ENCODE results near the gene PLPPR2. TPM values are rescaled to one million over a fixed set of nuclear protein-coding genes. Genes with fewer than 3 reads are reported as not detected.

PLPPR2 gene
- polyA plus RNA-seq, 2 of the 4 experiments (the other 2 are of a cell fraction): 5.6 to 9.7 TPM

GRCh38 chr19:11375143-11375948, 20.1 kb downstream of the PLPPR2 start:
- ATAC-seq: no peak
- Histone ChIP-seq H3K4me2 (peak overlapping the region; percentile 84), H3K4me1 (peaks cover 49% of the 10 kb centered on the region), H3K4me3 (peak overlapping the region; percentile 47), H3K9me3 (no peaks in the 10 kb centered on the region), H3K27ac (peak overlapping the region; percentile 69 to 92)
- ChIA-PET POLR2A (interaction anchor here (0.6 to 2.3 kb wide), 17 partner anchors 8 to 211 kb away, joined by 3 to 32 read pairs (median 8); partner anchors contain the start of genes CCDC159, ECSIT, EPOR and ODAD3), CTCF (interaction anchor here (1.0 to 4.9 kb wide), 7 partner anchors 9 to 107 kb away, joined by 4 to 28 read pairs (median 4); partner anchors contain the start of genes EPOR, PRKCSH and TSPAN16)
- no peak for FAIRE-seq
- TF ChIP-seq SREBF2 (IDR thresholded peaks at IDR 0.05): no peak
- TF ChIP-seq RAD21 (conservative IDR thresholded peaks at IDR 0.05 in 1 of 2, IDR thresholded peaks at IDR 0.05 in 1 of 2): no peak
- TF ChIP-seq KDM5A (IDR thresholded peaks at IDR 0.05): no peak
- TF ChIP-seq JUNB (IDR thresholded peaks at IDR 0.05): no peak
- TF ChIP-seq NR3C1 (IDR thresholded peaks at IDR 0.05): no peak
- no peak for TF ChIP-seq NFE2L2 (conservative IDR thresholded peaks at IDR 0.05; ENCODE audit: low read length)
- TF ChIP-seq RCOR1 (IDR thresholded peaks at IDR 0.05; ENCODE audit: low read depth, low read length): no peak
- 28% methylated on average over 20 of the region's 27 CpGs for WGBS (ENCODE audit: missing lambda C conversion rate)
- DNase-seq (ENCODE audit: low read depth in 1 of 2, low spot score in 1 of 2): no peak

GRCh38 chr19:11377237-11377636, 22.0 kb downstream of the PLPPR2 start:
- POLR2A ChIA-PET: interaction anchor here (0.5 kb wide), 1 partner anchor 83 kb away, joined by 3 read pairs; no protein-coding TSS in a partner anchor
- H3K4me3 ChIP-seq: no peak overlapping the region
- H3K4me2 ChIP-seq: peak overlapping the region; percentile 58
- FAIRE-seq (no peak), ATAC-seq (no peak), DNase-seq (ENCODE audit: low read depth in 1 of 2, low spot score in 1 of 2) (peak; percentile 46 to 52)
- CTCF ChIA-PET: interaction anchor here (0.9 to 4.9 kb wide), 7 partner anchors 9 to 105 kb away, joined by 3 to 28 read pairs (median 4); partner anchors contain the start of genes CCDC159, TMEM205 and TSPAN16
- H3K4me1 ChIP-seq: peaks cover 52% of the 10 kb centered on the region
- peak overlapping the region; percentile 61 to 85; a peak in 5 of 6 replicates for H3K27ac ChIP-seq
- TF ChIP-seq USF2 (IDR thresholded peaks at IDR 0.05): peak; percentile 89
- no peak for TF ChIP-seq HEYL (CRISPR knock-in tag; IDR thresholded peaks at IDR 0.05)
- no peaks in the 10 kb centered on the region for H3K9me3 ChIP-seq

GRCh38 chr19:11377756-11378155, 22.5 kb downstream of the PLPPR2 start:
- TF ChIP-seq HDAC2 (IDR thresholded peaks at IDR 0.05) (no peak), NR3C1 (IDR thresholded peaks at IDR 0.05) (no peak), POLR2A (IDR thresholded peaks at IDR 0.05; ENCODE audit: low read length) (no peak), JUNB (IDR thresholded peaks at IDR 0.05) (no peak), EHF (CRISPR knock-in tag; IDR thresholded peaks at IDR 0.05) (no peak), CBX8 (IDR thresholded peaks at IDR 0.05) (no peak), HOXB5 (CRISPR knock-in tag; IDR thresholded peaks at IDR 0.05) (no peak), CHD2 (IDR thresholded peaks at IDR 0.05; ENCODE audit: low read length, partially characterized antibody) (no peak), ZC3H11A (IDR thresholded peaks at IDR 0.05) (no peak), HEYL (CRISPR knock-in tag; IDR thresholded peaks at IDR 0.05) (no peak), PHF8 (IDR thresholded peaks at IDR 0.05; ENCODE audit: borderline replicate concordance, low read depth) (no peak), CTCF (IDR thresholded peaks at IDR 0.05) (no peak), EP300 (IDR thresholded peaks at IDR 0.05) (no peak), HES2 (IDR thresholded peaks at IDR 0.05) (no peak), MAZ (IDR thresholded peaks at IDR 0.05; ENCODE audit: borderline replicate concordance, low read depth, low read length) (no peak)
- ChIA-PET CTCF (interaction anchor here (0.9 to 4.9 kb wide), 7 partner anchors 10 to 105 kb away, joined by 3 to 28 read pairs (median 4); partner anchors contain the start of genes CCDC159, TMEM205 and TSPAN16), POLR2A (interaction anchor here (0.7 kb wide), 1 partner anchor 31 kb away, joined by 4 read pairs; the partner anchor contains the start of genes CCDC159 and TMEM205)
- Histone ChIP-seq H3K9me3 (no peaks in the 10 kb centered on the region), H3K27ac (peak overlapping the region; percentile 61 to 85; a peak in 5 of 6 replicates), H3K4me2 (peak overlapping the region; percentile 58), H3K4me3 (no peak overlapping the region), H3K4me1 (peaks cover 52% of the 10 kb centered on the region)
- WGBS (ENCODE audit: missing lambda C conversion rate): 70% methylated on average over 3 of the region's 3 CpGs
- ATAC-seq (no peak), DNase-seq (ENCODE audit: low read depth in 1 of 2, low spot score in 1 of 2) (no peak), FAIRE-seq (no peak)
